ENCODE data around the gene AP3S2. TPM values are rescaled to one million over a fixed set of nuclear protein-coding genes. Genes with fewer than 3 reads are reported as not detected.

The AP3S2 gene
- polyA plus RNA-seq, 3 donors = 30.8 to 41.2 (median 32.4) TPM

GRCh38 chr15:89780601-89781000, 113.2 kb downstream of the AP3S2 start:
- Histone ChIP-seq H3K4me3 (replicated peaks in 1 of 3; ENCODE audit: low read depth in 2 of 3, low read length in 3 of 3) (peak overlapping the region in 1 of 3 experiments; percentile 39), H3K9me3 (replicated peaks in 1 of 2; ENCODE audit: control insufficient read depth in 1 of 2, insufficient read depth in 1 of 2, low read length in 2 of 2) (no peaks in the 10 kb centered on the region), H3K36me3 (replicated peaks in 1 of 2; ENCODE audit: control insufficient read depth in 1 of 2, insufficient read depth in 2 of 2, low read length in 2 of 2) (peaks cover 17% of the 10 kb centered on the region in 2 donors), H2AFZ (ENCODE audit: insufficient read depth, low read depth, low read length, poor library complexity, severe bottlenecking) (no peak overlapping the region), H3K79me2 (ENCODE audit: insufficient read depth, low read length) (no peaks in the 10 kb centered on the region), H3K4me1 (ENCODE audit: control insufficient read depth in 1 of 2, insufficient read depth in 2 of 2, low read length in 2 of 2) (peaks cover 38 to 58% of the 10 kb centered on the region in 2 donors), H3K4me2 (replicated peaks; ENCODE audit: extremely low read depth, low read length, poor library complexity, severe bottlenecking) (peak overlapping the region; percentile 38), H3K9ac (ENCODE audit: insufficient read depth, low read length, poor library complexity, severe bottlenecking) (no peak overlapping the region), H4K20me1 (ENCODE audit: insufficient read depth, low read length) (peaks cover 23% of the 10 kb centered on the region), H3K27me3 (ENCODE audit: control insufficient read depth in 2 of 2, insufficient read depth in 2 of 2, low read length in 2 of 2) (peaks cover 0 to 10% of the 10 kb centered on the region in 2 donors), H3K27ac (ENCODE audit: low read depth in 1 of 2, low read length in 2 of 2) (peak overlapping the region; percentile 36 to 78)
- Mint-ChIP-seq H3K36me3 (peaks cover 14 to 18% of the 10 kb centered on the region in 2 donors), H3K9me3 (no peaks in the 10 kb centered on the region), H3K27ac (peak overlapping the region; percentile 84 to 96 (median 94)), H3K4me1 (peaks cover 41% of the 10 kb centered on the region), H3K4me3 (peak overlapping the region in 1 of 2 donors; percentile 70), H3K27me3 (ENCODE audit: low read depth in 3 of 3) (peaks cover 2 to 9% (median 8%) of the 10 kb centered on the region in 3 donors)
- 78% methylated on average over 6 of the region's 6 CpGs for WGBS (ENCODE audit: insufficient coverage)
- TF ChIP-seq CTCF (IDR thresholded peaks at IDR 0.05) = no peak
- DNase-seq = peak in 1 of 3 donors; percentile 51
- intact Hi-C loops (cut with micrococcal nuclease) = loop anchor here in 1 of 2 donors (2.0 to 5.0 kb wide), 2 partner anchors 40 to 67 kb away; no protein-coding TSS in a partner anchor

Small RNA genes lying within 50 kb of the gene (small RNA-seq; reads per million reads assigned to genes)
- gene MIR5009 (ENCODE audit: insufficient read length, low read depth) (not detected), gene MIR5094 (ENCODE audit: insufficient read length, low read depth) (not detected), gene RNU6-1111P (ENCODE audit: insufficient read length, low read depth) (not detected), gene RNU7-111P (ENCODE audit: insufficient read length, low read depth) (not detected)

Other genes starting within 250 kb of the AP3S2 start
- gene KIF7, start 238.5 kb downstream of the AP3S2 start, polyA plus RNA-seq = not detected
- gene PLIN1, start 214.6 kb downstream of the AP3S2 start, polyA plus RNA-seq = under 1 TPM in 1 of 3 donors, not detected in 2; 0.12 TPM
- gene PEX11A, start 203.2 kb downstream of the AP3S2 start, polyA plus RNA-seq = under 1 TPM; 0.72 to 0.84 (median 0.75) TPM
- gene WDR93, start 203.2 kb downstream of the AP3S2 start, polyA plus RNA-seq = not detected
- 1 to 10 TPM in 1 of 3 donors, under 1 TPM in 2; 0.04 to 1.2 (median 0.06) TPM for gene MESP1, start 142.7 kb downstream of the AP3S2 start, polyA plus RNA-seq
- under 1 TPM in 1 of 3 donors, not detected in 2; 0.67 TPM for gene MESP2, start 117.7 kb downstream of the AP3S2 start, polyA plus RNA-seq
- 100 to 1,000 TPM in 2 of 3 donors, 10 to 100 TPM in 1; 58.4 to 364 (median 108) TPM for gene ANPEP, start 79.1 kb downstream of the AP3S2 start, polyA plus RNA-seq
- gene ARPIN, start 19.0 kb upstream of the AP3S2 start, polyA plus RNA-seq = 10 to 100 TPM in 2 of 3 donors, 1 to 10 TPM in 1; 9.7 to 19.3 (median 14.0) TPM
- 10 to 100 TPM in 1 of 3 donors, 1 to 10 TPM in 2; 3.4 to 45.6 (median 4.8) TPM for gene ZNF710, start 107.3 kb upstream of the AP3S2 start, polyA plus RNA-seq
- 100 to 1,000 TPM in 1 of 3 donors, 10 to 100 TPM in 2; 40.6 to 115 (median 82.2) TPM for gene IDH2, start 208.5 kb upstream of the AP3S2 start, polyA plus RNA-seq